Fibroblast of skin of right biceps (primary cell): Measurements from ENCODE around the gene RPL10.

Source experiments
- DNase-seq: peaks from one replicate; pipeline ENCODE4 v3.0.0-alpha.2; 2013

RPL10 gene

GRCh38 chrX:154431341-154431740 is 33.2 kb downstream of the RPL10 start:
- DNase-seq = no peak

GRCh38 chrX:154432210-154432609 is 34.0 kb downstream of the RPL10 start:
- no peak for DNase-seq

- no peak for DNase-seq
Measured at GRCh38 chrX:154433605-154434004, 35.4 kb downstream of the RPL10 start.

- DNase-seq = no peak
Measured at GRCh38 chrX:154434394-154435168, 36.4 kb downstream of the RPL10 start.

DNA sequence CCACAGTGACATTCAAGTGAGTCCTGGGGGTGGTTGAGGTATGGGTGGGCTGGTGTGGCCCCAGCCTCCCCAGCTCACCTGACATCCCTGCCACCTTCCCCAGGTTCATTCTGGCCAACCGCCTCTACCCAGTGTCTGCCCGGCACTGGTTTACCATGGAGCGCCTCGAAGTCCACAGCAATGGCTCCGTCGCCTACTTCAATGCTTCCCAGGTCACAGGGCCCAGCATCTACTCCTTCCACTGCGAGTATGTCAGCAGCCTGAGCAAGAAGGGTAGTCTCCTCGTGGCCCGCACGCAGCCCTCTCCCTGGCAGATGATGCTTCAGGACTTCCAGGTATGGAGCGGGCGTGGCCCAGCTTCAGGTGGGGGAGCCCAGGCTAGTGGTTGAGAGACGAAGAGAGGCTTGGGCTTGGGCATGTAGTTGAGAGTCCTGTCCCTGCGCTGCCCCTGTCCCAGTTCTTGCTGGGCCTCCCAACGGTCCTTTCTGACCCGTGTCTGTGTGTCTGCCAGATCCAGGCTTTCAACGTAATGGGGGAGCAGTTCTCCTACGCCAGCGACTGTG is 37.1 kb downstream of the RPL10 start:
- DNase-seq = no peak

GRCh38 chrX:154436374-154436982 is 38.3 kb downstream of the RPL10 start:
- peak; percentile 59 for DNase-seq

GRCh38 chrX:154436983-154437752 is 39.0 kb downstream of the RPL10 start, which contains the start of gene GDI1:
TSS of gene GDI1 (plus strand) at chrX:154437154. CDS start at chrX:154437255, 101 bp downstream.
- peak; percentile 67 for DNase-seq

- DNase-seq = no peak
Measured at GRCh38 chrX:154437971-154438893, 40.1 kb downstream of the RPL10 start.

DNA sequence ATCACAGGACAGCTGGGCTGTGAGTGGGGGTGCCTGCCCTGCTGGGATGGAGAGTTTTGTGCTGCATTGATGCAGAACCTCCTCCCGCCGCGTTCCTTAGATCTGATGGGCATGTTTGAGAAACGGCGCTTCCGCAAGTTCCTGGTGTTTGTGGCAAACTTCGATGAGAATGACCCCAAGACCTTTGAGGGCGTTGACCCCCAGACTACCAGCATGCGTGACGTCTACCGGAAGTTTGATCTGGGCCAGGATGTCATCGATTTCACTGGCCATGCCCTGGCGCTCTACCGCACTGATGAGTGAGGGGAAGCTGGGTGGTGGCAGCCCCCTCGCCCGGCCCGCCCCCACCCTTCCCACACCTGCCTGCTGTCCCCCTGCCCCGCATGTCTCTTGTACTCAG is 41.7 kb downstream of the RPL10 start:
- DNase-seq = no peak

GRCh38 chrX:154440623-154441357 is 42.6 kb downstream of the RPL10 start:
- no peak for DNase-seq

DNA sequence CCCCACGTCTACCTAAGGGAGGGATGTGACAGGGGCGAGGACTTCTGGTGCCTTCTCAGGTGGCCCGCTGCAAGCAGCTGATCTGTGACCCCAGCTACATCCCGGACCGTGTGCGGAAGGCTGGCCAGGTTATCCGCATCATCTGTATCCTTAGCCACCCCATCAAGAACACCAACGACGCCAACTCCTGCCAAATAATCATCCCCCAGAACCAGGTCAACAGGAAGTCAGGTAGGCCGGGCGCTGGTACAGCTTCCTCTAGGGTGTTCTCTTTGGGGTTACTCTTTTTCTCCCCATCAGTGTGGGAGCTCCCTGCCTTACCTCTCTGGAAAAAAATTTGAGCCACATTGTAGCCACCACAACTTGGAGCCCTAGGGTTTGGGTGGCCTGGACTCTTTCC is 43.4 kb downstream of the RPL10 start:
- no peak for DNase-seq

GRCh38 chrX:154441984-154442707 is 44.0 kb downstream of the RPL10 start:
- no peak for DNase-seq

- DNase-seq = no peak
Measured at GRCh38 chrX:154443479-154443910, 45.3 kb downstream of the RPL10 start.

GRCh38 chrX:154443992-154444754 is 46.0 kb downstream of the RPL10 start, which contains the start of gene FAM50A:
TSS of gene FAM50A (plus strand) at chrX:154444141. CDS start at chrX:154444236, 95 bp downstream.
- peak; percentile 65 for DNase-seq

DNA sequence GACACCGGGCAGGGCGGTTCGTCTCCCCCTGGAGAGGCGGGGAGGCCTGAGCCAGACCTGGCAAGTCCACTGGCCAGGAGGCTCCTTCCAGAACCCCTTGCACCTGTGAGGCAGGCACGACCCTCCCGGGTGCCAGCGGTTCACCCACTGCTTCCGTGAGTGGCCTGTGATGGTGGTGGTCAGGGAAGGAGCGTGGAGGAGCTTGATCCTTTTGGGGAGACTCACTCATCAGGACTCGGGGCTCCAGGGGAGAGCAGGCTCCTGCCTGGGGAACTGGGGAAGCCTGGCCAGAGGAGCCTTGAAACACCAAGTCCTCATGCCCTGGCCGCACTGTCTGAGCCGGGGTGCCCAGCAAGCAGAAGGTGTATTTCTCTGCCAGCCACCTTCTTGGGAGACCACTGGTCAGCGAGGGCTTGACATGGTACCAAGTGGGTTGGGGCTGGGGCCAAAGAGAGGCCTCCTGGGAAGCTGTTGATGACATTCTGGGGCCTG is 46.6 kb downstream of the RPL10 start:
- no peak for DNase-seq

DNA sequence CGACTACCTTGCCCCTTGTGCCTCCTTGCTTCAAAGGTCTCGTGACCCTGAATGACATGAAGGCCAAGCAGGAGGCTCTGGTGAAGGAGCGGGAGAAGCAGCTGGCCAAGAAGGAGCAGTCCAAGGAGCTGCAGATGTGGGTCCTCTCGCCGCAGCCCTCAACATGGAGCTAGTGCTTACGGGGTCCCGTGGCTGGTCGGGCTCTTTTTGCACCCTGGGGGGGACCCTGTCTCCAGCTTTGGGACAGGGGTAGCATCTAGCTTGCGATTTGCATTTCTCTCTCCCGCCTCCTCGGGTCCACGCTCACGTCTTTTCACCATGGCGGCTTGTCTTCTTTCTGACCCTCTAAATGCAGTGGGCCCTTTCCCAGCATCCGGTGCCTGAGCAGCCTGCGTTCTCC is 47.6 kb downstream of the RPL10 start:
- no peak for DNase-seq

DNA sequence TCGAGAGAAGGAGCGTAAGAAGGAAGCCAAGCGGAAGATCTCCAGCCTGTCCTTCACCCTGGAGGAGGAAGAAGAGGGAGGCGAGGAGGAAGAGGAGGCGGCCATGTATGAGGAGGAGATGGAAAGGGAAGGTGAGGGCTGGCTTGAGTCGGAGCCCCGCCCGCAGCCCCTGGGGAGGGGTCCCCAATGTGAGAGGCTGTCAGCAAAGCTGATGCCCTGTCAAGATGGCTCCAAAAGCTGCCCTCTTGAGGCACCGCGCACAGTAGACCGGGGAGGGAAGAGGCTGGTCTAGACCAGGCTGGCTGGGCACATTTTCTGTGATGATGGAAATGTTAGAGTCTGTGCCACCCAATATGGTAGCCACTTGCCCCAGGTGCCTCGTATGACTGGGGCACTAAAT is 48.3 kb downstream of the RPL10 start:
- DNase-seq = no peak

- DNase-seq = no peak
Measured at GRCh38 chrX:154448484-154448883, 50.3 kb downstream of the RPL10 start.

GRCh38 chrX:154449618-154450017 is 51.4 kb downstream of the RPL10 start:
- no peak for DNase-seq

GRCh38 chrX:154450312-154450711 is 52.1 kb downstream of the RPL10 start:
- DNase-seq = no peak
